OCI-LY1 (cell line): ENCODE measurements around the gene ABCA7.

ENCODE experiments used
- CTCF ChIP-seq: fragments of 200-600 bp; sonication (generic), shearing (Covaris generic); IDR thresholded peaks from 2 replicates; pipeline ENCODE4 v1.5.1; 2017; ENCODE audit warnings: mild to moderate bottlenecking, antibody characterized with exemption, low read length, moderate library complexity, mixed read lengths
- EZH2 ChIP-seq: fragments of 200-600 bp; sonication (generic), shearing (Covaris generic); IDR thresholded peaks from 2 replicates; pipeline ENCODE4 v1.8.0; 2017; ENCODE audit warnings: borderline replicate concordance, mixed run types, mild to moderate bottlenecking, antibody characterized with exemption, low read length, moderate library complexity, mixed read lengths

GRCh38 chr19:994516-994915, 45.4 kb upstream of the ABCA7 start:
- TF ChIP-seq CTCF (no peak), EZH2 (no peak)
